NCI-H146 treated with DMSO at 0.1 percent for 48 hours (cell line): Measurements from ENCODE around the gene VAV3.

Experiments
- DNase-seq: peaks from one replicate; lab custom pipeline; 2025; ENCODE audit not compliant: unreplicated experiment; lab: John Stamatoyannopoulos, UW

Gene VAV3

GRCh38 chr1:107936498-107937481, 28.2 kb downstream of the VAV3 start:
- DNase-seq = no peak

- no peak for DNase-seq
Measured at GRCh38 chr1:107935396-107936064, 29.4 kb downstream of the VAV3 start.

DNA sequence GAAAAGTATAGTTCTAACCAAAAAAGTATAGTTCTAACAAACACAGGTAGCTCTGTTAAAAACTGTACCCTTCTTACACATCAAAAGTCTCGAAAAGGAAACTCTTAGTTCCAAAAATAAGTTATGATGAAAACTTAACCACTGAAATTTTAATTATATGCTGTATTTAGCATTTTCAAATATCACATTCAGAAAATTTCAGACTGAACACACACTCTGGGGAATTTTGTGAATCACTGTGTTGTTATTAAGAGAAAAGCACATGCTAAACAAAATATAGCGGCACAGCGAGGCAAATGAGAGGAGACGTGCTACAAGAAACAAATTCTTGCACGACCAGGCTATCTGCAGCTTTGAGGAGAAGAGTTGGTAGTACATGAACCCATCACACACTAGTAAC, 30.4 kb downstream of the VAV3 start:
- no peak for DNase-seq

GRCh38 chr1:107933736-107934135, 31.2 kb downstream of the VAV3 start:
- DNase-seq = no peak

- no peak for DNase-seq
Measured at GRCh38 chr1:107930292-107930691, 34.7 kb downstream of the VAV3 start.

- DNase-seq = no peak
Measured at GRCh38 chr1:107927820-107928219, 37.2 kb downstream of the VAV3 start.

DNA sequence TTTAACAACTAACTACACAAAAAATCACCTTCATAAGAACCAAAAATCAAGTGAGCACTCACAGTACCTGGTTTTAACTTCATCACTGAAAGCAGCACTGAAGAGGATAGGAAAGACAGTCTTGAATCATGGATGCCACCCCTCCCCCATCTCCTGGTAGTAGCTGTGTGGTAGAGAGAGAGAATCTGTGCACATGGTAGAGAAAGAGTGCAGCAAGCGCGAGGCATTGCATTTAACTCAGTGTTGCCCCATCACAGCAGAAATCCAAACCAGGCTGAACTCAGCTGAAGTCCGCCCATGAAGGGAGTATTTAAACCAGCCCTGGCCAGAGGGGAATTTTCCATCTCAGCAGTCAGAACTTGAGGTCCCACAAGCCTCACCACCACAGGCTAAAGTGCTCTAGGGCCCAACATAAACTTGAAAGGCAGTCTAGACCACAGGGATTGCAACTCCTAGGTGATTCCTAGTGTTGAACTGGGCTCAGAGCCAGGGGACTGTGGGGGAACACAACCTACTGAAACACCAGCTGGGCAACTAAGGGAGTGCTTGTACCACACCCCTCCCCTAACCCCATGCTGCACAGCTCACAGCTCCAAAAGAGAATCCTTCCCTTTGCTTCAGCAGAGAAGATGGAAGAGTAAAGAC, 38.4 kb downstream of the VAV3 start:
- no peak for DNase-seq

DNA sequence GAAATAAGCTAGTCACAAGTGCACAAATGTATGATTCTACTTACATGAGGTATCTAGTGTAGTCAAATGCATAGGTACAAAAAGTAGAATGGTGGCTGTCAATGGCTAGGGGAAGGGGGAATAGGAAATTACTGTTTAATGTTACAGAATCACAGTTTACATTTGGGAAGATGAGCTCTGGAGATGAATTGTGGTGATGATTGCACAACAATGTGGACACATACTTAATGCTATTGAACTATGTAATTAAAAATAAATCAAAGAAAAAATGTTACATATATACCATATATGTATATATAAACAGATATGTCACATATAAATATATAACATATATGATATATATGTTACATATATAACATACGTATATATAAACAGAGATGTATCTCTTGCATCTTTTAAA, 39.4 kb downstream of the VAV3 start:
- DNase-seq = no peak

- DNase-seq = no peak
Measured at GRCh38 chr1:107920999-107921398, 44.0 kb downstream of the VAV3 start.

GRCh38 chr1:107920561-107920960, 44.4 kb downstream of the VAV3 start:
- DNase-seq = no peak

DNA sequence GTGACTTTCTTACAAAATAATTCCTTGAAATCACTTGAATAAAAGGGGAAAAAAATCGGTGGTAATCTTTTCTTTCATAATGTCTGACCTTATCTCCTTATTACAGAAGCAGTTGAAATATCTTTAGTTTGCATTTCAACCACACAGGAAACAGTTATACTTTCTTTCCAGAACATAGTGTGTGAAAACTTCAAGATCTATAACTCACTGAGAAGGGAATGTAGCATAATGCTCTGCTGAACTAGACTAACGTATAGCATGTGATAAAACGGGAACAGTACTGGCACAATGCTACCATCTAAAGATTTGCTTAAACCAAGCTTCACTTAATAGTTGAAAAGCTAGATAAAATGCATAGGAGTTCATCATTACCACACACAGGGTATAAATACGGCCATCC, 45.0 kb downstream of the VAV3 start:
- no peak for DNase-seq

DNA sequence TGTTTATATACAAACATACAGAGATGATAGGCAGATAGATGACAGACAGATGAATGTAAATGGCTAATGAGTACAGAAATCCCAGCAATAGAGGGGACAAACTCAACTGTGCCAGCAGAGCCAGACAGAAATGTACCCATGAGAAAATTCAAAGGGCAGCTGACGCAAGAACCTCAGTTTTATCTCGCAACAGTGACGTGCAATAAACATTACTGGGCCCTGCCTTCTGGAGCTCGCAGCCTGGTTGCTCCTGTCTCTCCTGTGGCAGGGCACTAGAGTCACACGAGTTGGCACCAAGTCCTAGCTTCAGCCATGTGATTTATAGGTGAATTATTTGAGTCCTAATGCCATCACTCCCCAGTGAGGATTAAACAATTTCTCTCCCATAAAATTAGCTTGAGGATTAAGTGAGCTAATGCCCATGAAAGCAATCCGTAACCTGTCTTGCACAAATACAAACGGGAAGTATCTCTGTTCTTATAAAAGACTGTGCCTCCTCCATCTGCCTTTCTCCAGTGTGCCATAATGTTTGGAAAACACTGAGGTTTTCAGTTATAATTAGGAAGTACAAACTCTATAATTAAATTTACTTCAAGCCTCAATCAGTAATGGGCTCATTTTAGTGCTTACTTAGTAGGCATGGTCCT, 50.7 kb downstream of the VAV3 start:
- no peak for DNase-seq

DNA sequence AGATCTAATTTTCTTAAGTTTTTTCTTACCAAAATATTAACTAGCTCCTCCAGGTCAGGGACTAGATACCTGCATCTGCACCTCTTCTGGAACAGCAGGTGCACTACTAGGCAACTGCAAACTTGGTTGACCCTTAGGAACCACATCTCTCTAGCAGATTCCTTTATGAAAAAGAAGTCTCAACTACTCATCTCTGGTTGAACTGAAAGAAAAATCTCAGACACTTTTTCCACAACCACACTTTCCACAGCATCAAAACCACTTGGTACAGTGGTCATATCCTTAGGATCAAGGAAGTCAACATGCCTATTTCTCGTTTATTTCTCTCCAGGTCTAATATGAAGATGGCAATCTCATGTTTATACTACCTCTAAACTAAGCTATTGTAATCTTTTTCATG, 52.3 kb downstream of the VAV3 start:
- DNase-seq = no peak

DNA sequence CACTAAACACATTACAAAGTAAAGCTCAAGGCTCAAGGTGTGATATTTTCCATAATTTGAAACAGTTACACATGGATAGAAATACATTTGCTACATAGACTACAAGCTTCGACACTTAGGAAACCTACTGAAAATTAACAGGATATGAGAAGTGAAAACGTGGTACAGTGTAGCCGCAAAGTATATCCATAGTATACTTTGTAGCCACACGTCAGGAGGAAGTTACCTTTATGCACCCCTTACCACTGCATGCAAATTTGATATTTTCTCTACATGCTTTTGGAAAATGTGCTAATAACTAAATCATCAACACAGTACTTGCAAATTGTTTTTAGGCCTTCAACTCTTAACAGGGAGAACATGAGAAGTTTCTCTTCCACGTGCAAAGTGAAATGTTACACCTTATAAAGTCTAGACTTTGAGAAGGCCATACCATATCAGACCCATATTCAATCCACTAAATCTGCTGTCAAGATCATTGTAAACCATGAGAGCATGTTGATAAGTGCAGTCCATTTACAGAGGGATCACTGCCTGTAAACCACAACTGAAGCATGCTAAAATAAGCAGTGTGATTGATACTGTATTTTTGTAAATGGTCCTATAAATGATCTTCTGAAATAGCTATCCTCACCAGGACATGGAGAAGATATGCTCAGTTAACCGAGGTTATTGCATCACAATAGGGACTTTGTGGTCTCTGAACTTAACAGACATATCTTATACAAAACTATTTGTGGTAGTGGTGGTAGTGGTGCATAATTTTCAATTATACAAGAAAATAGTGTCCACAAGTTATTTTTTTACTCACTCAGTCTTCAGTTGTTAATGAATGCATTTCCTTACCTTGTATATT, 64.7 kb downstream of the VAV3 start:
- no peak for DNase-seq

DNA sequence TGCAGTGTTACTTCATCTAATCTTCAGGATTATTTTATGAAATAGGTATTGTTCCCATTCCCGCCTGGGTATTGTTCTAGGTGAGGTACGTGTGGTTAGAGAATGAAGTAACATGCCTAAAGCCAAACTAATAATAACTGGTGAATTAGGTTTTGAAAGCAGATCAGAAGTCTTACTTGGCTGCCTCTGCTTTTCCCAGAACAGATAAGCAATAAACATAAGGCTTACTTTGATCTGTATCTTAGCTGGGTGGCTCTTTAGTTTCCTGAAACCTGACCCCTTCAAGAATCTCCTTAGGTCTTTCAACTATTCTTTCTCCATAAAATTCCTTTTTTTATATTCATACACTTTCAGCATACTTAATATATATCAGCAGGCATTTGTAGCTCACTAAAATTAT, 65.3 kb downstream of the VAV3 start:
- DNase-seq = no peak

DNA sequence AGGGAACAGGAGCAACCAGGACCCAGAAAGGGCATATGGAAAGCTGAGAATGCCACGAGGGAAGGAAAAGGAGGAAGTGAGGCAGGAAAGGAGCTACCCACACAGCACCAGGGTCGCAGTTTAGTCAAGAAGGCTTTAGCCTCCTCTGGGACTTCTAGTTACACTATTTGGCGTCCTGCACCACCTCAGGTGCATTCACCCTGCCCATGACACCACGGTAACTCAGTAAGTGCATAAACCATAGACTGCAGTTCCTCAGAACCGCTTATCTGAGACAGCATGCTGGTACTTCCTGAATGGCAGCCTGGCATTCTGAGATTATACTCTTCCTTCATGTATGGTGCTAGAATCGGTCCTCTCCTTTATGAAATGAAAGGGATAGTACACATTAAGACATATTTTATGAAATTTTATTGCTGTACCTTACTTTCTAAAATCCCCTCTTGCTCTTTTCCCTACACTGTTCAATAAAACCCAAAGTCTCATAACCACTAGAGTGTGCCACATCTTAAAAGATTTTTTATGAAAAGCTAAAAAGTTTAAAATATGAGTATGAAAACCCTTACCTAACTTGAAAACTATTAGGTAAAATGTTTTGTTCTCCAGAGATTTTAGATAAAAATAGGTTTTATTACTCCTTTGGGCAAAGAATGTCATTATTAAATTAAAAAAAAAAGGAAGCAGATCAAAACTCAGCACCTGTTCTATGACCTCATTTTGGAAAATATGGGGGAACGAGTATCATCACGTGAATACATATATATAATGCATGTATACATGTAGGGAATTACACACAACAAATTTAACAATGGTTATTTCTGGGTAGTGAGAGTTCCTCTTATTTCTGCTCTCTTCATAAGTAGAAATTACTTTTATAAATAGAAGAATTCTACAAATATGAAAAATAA, 67.3 kb downstream of the VAV3 start:
- DNase-seq = no peak

- DNase-seq = no peak
Measured at GRCh38 chr1:107896936-107897335, 68.0 kb downstream of the VAV3 start.

DNA sequence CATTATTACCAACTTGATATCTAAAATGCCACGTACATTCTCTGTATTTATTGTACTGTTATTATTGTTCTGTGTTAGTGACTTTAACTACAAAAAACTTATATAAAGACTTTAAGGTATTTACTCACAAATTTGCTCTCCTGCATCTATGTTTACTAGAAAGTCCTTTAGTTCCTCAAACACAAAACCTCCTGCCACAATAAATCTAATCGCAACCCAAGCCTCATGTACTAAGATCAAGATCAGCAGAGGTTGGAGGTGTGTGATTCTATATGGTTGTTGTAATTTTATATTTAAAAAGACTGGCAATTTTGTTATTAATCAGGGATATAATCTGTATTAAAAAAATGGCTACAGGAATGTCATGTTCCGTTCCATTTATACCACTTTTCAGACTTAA, 68.6 kb downstream of the VAV3 start:
- no peak for DNase-seq

DNA sequence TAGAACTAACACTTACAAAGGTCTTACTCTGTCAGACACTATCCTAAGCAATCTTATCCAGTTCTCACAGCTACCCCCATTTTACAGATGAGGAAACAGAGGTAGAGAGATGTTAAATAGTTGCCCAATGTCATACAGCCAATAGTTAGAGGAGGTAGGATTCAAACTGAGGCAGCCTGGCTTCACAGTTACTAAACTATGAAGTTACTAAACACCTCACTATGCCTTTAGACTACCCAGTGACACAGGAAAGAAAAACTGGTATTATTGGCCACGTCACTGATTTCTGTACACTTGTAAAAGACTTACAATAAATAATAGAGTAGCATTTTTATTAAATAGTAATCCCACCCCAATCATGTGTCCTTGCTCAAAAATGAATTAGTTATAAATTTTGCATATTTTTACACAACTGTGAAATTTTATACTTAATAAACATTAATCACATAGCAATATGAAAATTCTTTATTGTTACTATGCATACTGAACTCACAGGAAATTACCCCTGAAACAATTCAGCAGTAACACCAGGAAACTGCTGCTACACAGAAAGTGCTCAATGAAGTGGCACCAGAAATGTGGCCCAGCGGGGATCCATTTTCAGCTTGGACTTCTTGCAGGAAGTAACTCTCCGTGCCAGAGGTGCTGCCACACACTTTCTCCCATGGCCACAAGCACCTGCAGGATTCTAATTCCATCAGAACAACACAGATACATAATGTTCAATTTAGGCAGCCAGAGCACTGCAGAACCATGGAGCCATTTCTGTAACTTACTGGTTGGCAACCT, 69.4 kb downstream of the VAV3 start:
- no peak for DNase-seq
